HG03060 (cell line): ENCODE data around the gene ATP2B2.

Source experiments
- ATAC-seq: cut with Tn5 transposase; IDR thresholded peaks from one replicate; pipeline ENCODE4 v1.9.1; 2021; ENCODE audit warnings: low read depth, moderate number of reproducible peaks; ENCODE audit not compliant: unreplicated experiment

ATP2B2 gene

DNA sequence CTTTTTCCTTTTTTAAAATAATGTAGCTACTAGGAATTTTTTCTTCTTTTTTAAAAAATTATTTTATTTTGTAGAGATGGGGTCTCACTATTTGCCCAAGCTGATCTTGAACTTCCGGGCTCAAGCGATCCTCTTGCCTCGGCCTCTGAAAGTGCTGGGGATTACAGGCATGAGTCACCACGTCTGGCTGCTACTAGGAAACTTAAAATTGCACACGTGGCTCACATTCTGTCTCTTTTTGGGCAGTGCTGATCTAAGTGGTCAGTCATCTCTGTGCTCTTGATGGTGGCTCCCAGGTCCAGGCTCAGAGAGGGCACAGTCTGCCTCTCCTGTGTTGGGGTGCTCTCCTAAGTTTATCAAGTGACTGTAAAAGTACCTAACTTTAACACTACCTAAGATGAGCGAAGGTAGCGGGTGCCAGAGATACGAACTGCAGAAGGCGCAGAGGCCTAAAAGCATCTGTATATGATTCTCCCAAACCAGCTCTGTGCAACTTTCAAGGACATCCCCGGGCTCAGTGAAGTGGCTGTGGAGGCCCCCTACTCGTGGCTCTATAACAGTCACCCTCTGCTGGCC is 131.6 kb downstream of the ATP2B2 start:
- no peak for ATAC-seq

DNA sequence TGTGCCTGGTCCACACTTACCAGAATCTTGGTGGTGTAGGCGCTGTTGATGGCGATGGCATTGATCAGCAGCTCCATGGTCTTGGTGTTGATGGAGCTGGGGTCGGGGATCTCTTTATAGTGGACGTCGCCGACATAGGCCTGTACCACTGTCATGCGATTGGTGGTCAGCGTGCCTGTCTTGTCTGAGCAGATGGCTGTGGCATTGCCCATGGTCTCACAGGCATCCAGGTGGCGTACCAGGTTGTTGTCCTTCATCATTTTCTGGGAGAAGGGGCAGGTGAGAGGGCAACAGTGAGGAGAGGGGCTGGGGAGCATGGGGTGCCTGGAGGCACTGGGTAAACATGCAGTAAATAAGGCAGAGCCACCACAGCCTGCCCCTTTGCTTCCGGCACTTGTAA is 133.6 kb downstream of the ATP2B2 start:
- ATAC-seq: no peak

DNA sequence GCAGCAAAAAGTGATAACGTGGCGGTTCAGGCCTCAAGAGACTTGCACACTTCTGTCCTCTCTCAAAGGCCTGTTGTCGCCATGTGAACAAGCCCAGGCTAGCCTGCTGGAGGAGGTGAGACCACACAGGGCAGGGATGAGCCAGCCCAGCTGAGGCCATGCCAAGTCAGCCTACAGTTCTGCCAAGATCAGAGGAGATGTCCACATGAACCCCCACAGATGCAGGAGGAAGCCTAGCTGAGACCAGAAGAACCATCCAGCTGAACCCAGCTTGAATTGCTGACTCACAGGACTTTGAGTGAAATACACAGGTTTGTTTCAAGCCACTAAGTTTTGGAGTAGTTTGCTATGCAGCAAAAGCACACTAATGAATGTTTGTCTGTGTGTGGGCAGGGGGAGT is 134.2 kb downstream of the ATP2B2 start:
- ATAC-seq: no peak

DNA sequence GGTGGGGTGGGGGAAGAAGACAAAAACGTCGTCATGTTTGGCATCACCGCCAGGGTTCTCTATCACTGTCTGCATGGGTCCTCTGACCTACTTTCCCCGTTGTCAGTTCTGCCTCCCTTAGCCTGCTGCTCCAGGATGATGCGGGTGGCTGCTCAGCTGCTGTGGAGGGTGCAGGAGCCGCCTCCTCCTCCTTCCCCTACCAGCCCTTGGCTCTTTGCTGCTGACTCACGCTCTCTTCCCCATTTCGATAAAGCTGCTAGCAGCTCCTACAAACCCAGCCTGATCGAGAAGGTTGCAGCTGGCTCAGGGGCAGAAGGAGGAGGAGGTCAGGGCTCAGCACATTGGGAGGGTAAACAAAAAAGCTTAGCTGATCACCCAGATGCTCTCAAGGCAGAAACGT is 135.0 kb downstream of the ATP2B2 start:
- no peak for ATAC-seq

DNA sequence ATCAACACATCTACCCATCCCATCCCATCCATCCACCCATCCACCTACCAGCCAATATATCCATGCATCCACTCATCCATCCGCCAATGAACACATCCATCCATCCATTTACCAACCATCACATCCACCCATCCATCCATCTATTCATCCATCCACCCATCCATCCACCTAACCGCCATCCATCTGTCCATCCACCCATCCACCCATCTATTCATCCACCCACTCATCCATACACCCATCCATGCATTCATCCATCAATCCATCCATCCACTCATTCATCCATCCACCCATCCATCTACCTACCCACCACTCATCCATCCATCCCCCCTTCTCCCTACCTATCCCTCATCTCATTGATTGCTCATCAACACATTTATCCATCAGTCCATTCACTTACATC is 136.9 kb downstream of the ATP2B2 start:
- no peak for ATAC-seq

DNA sequence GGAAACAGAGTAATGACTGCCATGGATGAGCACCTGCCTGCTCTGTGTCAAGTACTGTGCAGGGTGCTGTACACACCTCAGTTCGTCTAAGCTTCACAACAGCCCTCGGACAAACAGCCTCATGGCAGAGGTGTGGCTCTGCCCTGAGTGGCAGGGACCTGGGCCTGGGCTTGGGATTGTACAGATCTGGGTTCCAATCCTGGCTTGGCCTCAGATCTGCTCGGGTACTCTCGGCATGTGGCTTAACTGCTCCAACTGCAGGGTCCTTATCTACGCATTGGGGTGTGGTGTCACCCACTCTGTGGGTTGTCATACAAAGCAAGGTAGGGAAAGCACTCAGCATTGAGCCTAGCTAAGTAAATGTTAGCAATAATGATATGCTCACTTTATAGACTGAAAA is 137.9 kb downstream of the ATP2B2 start:
- no peak for ATAC-seq

DNA sequence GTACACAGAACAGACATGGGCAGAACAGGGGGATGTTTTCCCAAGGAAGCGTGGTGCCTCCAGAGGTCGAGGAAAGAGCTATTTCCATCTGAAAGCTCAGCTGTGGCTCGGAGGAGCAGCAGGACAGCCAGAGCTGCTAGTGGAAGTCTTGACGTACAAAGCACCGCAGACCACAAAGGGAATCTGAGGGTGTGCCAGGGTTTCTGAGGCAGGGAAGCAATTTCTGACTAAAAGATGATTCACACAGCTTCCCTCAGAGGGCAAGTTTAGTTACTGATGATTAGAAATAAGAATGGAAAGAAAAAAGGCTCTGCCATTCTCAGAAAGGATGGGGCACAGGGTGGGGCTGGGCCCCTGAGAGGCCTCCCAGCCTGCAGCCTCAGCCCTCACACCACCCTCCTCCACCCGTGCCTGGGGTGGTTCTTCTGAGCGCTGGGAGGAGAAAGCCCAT is 138.7 kb downstream of the ATP2B2 start:
- no peak for ATAC-seq

DNA sequence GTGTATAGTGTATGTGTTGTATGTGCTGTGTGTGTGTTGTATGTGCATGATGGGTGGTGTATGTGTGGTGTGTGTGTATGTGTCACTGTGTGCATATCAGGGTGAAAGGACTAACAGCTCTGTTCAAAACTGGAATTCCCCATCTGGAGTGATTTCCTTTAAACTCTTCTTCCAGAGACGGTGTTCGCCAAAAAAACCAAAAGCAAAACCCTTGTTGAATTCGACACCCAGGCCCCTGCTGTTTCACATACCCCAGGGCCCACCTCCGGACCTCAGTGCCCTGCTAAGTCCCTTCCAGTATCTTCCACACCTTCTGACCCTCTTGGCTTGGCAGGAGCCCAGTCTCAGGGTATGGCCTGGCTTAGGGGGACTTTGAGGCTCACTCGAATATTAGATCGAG is 139.6 kb downstream of the ATP2B2 start:
- ATAC-seq: no peak

DNA sequence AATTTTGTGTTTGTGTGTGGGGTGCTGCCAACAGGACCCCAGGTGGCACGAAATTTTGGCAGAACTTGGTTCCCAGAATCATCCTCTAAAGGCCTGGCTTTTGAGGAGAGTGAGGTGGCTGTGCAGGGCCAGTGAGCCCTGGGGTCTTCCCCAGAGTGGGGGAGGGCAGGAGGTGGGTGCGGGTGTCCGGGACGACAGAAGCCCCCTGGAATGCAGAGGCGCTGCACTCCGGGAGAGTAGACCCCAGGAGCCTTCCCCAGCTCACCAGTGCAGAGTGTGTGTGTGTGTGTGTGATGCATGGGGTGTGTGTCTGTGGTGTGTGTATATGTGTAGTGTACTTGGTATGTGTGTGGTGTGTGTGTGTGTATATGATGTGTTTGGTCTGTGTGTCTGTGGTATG is 140.1 kb downstream of the ATP2B2 start:
- no peak for ATAC-seq

DNA sequence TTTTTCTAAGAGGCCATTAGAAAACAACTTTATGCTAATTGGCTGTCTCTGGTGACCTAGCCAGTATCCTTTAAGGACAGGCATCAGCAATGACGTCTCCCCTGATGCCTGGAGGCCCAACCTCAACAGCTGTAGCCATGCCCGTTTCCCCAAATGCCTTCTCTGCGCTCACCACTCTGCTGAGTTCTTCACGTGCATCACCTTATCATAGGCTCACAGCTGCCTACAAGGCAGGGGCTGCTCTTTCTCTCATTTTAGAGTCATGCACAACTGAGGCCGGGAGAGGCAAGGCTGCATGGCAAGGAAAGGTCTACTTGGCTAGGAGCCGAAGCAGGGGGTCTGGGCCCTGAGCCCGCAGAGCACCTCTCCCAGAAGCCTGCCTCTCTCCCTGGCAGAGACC is 140.6 kb downstream of the ATP2B2 start:
- ATAC-seq: no peak

DNA sequence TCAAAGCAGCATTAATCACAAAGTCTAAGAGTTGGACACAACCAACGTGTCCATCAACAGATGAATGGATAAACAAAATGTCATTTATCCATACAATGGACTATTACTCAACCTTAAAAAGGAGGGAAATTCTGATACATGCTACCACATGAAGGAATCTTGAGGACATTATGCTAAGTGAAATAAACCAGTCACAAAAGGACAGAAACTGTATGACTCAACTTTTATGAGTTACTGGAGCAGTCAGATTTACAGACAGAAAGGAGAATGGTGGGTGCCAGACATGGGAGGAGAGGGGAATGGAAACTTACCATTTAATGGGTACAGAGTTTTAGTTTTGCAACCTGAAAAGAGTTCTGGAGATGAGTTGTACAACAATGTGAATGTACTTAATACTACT is 141.5 kb downstream of the ATP2B2 start:
- ATAC-seq: no peak

DNA sequence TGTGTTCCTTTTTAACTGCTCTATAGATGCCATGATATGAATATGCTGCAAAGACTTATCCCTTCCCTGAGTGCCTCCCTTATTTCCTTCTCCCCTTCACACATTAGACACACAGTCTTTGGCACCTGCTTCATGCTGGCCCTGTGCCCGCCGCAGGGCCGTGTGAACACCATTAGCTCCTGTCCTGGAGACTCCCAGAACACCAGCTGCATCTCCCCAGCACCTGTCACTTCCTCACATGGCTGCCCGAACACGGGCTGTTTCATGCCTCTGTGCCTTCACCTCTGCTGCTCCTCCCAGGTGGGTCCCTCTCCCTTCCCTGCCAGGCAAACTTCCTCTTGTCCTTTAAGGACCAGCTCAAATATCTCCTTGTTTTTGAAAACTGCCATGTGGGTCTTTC is 144.0 kb downstream of the ATP2B2 start:
- no peak for ATAC-seq

DNA sequence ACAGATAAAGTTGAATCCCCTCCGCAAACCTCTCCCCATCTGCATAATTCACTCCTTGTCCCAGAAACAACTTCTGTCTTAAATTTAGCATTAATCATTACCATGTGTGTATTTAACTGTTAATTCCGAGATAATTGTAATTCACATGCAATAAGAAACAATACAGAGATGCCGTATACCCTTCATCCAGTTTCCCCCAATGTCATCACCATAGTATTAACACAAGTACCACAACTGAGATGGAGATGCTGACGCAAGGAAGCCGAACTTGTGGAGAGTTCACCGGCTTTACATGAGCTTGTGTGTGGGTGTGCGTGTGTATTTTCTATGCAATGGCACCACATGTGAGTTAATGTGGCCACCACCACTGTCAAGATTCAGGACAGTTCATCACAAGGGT is 144.9 kb downstream of the ATP2B2 start:
- ATAC-seq: no peak

DNA sequence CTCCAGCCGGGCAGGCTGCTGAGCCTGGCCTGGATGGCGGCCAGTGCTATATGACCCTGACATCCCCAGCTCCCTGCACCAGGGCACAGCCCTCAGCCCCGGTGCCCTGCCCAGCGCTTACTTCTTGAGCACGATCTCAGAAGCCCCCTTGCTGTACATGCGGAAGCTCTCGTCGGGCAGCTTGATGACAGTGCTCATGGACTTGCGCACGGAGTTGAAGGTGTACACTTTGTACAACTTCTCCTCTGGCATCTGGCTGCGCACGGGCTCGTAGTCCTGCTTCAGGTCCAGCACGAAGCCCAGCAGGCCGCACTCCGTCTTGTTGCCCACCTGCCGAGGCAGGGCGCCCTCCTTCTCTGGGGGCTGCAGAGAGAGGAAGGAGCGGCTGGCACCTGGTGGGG is 145.6 kb downstream of the ATP2B2 start:
- no peak for ATAC-seq

DNA sequence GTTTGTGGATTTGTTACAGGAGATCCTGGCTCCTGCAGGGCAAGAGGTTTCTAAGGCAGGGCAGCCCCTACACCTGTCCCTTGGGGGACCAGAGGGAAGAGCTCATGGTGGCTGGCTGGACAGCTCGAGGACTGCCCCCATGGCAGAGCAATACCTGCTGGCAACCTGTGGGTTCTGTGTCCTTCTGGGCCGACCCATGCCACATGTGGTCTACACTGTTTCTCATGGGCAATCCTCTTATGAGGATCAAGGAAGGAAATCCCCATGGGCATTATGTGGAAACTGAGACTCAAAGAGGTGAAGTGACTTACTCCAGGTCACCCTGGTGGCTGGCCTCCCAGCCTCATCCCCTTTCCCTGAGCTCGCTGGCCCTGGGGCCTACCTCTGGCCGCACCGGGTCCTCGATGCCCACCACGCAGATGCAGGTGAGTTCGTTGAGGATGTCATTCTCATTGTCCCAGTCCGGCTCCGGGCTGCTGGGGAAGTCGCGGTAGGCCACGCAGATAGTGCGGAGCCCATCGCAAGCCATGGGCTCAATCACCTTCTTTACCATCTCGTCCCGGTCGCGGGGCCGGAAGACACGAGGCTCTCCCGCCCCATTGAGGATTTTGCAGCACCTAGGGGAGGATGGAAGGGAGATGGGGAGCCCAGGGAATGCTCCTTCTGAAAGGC is 146.9 kb downstream of the ATP2B2 start:
- ATAC-seq: no peak

DNA sequence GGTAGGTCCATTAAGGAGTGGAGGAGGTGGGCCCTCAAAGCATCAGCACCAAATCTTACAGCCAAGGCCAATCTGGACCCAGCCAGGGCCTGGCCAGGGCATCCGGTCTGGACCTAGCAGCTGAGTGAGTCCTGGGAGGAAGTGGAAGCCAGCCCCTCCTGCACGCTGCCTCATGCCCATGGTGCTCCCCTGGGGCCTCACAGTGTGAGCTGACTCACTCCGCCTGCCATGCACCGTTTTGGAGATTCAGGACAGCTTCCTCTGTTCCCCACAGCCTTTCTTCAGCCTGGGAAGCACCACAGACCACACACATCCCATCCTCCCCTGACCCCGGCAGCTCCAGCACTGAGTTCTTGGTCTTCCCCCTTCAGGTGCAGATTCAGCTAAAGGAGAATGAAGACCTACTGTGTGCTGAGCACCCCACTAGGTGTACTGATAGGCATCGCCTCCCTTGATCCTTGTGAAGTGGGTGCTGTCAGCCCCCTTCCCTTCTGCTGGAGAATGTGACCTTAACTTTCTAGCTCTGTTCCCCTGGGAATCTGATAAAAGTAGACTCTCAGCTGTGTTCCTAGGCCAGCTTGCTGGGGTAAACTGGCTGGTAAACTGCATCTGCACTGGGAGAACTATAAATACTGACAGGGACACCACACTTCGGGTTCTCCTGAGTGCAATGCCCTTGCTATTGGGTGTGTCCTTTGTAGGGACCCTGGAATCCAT is 147.6 kb downstream of the ATP2B2 start:
- no peak for ATAC-seq

DNA sequence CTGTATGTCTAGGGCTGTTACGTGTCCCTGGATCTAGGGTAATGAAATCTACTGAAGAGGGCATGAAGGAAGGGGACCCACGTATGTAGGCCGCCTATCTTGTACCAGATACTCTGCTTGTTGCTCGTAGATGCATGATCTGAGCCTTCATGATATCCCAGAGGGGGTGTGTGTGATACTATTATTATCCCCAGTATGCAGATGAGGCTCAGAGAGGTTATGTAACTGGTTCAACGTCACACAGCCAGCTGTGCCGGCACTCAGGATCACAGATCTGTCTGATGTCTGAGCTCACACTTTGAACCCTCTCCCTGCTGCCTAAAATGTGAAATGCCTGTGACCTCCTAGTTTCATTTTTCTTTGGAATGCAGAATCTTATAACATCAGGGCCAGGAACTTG is 148.3 kb downstream of the ATP2B2 start:
- ATAC-seq: no peak

DNA sequence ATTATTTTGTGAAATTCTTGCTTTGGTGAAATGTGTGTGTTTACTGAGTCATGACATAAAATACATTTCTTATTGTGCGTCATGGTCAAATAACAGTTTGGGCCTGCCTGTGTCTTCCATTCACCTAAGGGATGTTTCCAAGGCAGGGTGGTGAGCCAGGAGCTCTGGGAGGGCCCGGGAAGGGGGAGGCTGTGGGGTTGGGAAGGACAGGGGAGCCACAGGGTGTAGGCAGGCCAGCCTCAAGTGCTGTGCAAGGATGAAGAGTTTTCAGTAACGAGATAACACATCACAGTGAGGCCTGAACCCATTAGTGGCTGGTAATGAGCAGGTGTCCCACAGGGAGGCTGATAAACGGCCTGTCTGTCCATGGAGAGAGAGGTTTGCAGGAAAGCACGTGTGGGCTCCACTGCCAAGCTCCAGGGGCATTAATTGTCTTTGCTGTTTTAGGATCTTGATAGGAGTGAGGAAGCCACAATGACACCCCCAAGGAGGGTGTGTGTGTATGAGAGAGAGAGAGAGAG is 148.9 kb downstream of the ATP2B2 start:
- no peak for ATAC-seq

DNA sequence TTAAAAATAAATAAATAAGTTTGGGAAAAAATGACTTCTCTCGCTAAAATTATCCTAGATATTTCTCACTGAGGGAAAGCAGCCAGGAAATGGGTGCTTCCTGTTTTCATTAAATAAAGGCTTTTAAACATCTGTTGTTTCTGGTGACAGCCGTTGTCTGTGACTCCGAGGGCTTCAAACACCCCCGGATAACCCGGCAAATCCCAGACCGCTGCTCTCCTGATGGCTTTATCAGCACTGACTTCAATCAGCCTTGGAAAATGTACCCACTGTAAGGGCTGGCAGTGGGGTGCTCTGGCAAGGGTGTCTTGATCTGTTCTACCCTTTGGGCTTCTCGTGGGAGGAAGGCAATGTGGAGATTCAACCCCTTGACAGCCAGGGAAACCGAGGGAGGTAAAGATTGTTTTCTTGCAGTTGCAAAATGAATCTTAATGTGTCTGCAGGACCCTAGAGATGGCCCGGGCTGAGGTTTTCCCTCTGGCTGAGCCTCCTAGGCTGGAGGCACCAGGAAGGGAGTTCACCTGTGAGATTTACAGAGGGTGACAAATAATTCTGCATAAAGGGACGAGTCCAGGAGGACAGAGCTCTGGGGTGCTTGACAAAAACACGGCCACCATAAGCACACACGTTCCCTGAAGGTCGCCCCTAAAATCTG is 150.9 kb downstream of the ATP2B2 start:
- ATAC-seq: no peak

DNA sequence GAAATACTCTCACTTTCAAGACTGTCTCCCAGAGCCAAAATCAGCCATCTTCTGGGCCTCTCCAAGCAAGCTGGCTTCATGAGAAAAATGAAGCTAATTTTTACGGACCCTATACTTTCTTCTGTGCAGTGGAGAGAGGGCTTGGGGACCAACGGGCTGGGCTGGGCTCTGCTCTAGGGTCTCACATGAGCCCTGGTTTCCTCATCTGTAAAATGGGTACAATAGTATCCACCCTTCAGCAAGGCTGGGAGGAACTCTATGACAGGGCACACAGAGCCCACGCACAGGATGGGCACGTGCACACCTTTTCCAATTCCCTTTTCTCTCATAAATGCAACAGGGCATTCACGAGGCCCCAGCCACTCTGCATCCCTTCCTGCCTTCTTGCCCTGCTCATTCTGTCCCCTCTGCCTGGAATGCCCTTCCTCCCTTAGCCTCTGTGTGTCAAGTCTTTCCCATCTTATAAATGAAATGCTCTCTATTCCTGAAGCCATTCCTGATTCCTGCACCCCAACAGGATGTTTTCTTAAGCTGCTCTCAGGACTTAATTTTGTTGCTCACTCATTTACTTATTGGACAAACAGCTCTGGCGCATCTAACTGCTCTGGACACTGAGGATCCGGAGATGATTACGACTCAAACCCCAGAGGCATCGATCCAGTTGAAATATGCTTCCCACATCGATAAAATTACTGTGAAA is 151.6 kb downstream of the ATP2B2 start:
- ATAC-seq: no peak

DNA sequence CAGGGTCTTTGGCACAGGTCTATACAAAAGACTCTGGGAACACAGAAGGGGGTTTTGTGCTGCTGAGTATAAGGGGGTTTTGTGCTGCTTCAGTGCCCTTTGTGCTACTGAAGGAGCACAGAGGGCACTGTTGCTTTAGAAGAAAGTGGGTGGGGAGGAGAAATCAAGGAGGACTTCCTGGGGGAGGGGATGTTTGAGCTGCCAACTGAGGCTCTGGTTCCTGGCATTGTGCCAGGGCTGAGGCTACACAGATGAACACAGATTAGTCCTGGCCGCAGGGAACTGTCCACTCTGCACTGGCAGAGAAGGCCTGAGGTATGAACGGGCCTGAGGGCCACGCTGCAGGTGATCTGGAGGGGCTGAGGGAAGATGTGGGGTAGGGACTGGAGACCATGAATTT is 152.2 kb downstream of the ATP2B2 start:
- ATAC-seq: no peak
